H1 (cell line): ENCODE data around the gene COL4A1. TPM values are rescaled to one million over a fixed set of nuclear protein-coding genes. Genes with fewer than 3 reads are reported as not detected.

Experiments
- CTCF ChIA-PET: fragments of 300-600 bp; sonication (Branson Sonifier 250); formaldehyde crosslinking; loops from one replicate; lab custom pipeline; 2021; ENCODE audit not compliant: partially characterized antibody; lab: Charles Lee
- POLR2A ChIA-PET: fragments of 300-600 bp; sonication (Branson Sonifier 250); formaldehyde crosslinking; loops from one replicate; lab custom pipeline; 2021; ENCODE audit warnings: inconsistent platforms; ENCODE audit not compliant: partially characterized antibody; lab: Charles Lee
- DNase-seq, 2 experiments: peaks; one replicate each; pipeline versions ENCODE4 v3.0.0 to v3.0.0-alpha.2; 2010 to 2022; ENCODE audit warnings: low spot score in 2 of 2, low read depth in 1 of 2, mixed read lengths in 1 of 2
- FAIRE-seq: peaks from 2 replicates; lab custom pipeline; 2011; peaks lifted over from hg19 to GRCh38; lab: Jason Lieb, UNC
- H2AFZ ChIP-seq: 2 replicates; pipeline ENCODE4 v1.8.1; 2012; ENCODE audit warnings: low read length, inconsistent platforms
- H2AK5ac ChIP-seq: 2 replicates; pipeline ENCODE4 v1.6.1; 2013; ENCODE audit warnings: low read depth, low read length
- H2BK120ac ChIP-seq: replicated peaks from 2 replicates; pipeline ENCODE3; 2013; ENCODE audit warnings: low read depth, low read length, inconsistent platforms
- H2BK12ac ChIP-seq: 2 replicates; pipeline ENCODE4 v1.6.1; 2013; ENCODE audit warnings: low read depth, low read length
- H2BK15ac ChIP-seq: 2 replicates; pipeline ENCODE4 v1.6.1; 2013; ENCODE audit warnings: low read length
- H2BK20ac ChIP-seq: 2 replicates; pipeline ENCODE4 v1.6.1; 2013; ENCODE audit warnings: low read length
- H2BK5ac ChIP-seq: 2 replicates; pipeline ENCODE4 v1.6.1; 2013; ENCODE audit warnings: low read depth, low read length
- H3K14ac ChIP-seq: 2 replicates; pipeline ENCODE4 v1.6.1; 2013; ENCODE audit warnings: inconsistent platforms; ENCODE audit not compliant: insufficient read length
- H3K18ac ChIP-seq: 2 replicates; pipeline ENCODE4 v1.6.1; 2013; ENCODE audit warnings: low read length; ENCODE audit errors: extremely low read depth
- H3K23ac ChIP-seq: 2 replicates; pipeline ENCODE4 v1.6.1; 2013; ENCODE audit warnings: inconsistent platforms; ENCODE audit not compliant: insufficient read length
- H3K23me2 ChIP-seq: 2 replicates; pipeline ENCODE4 v1.6.1; 2013; ENCODE audit warnings: low read depth, low read length
- H3K27ac ChIP-seq: 2 replicates; pipeline ENCODE4 v1.6.1; 2011; ENCODE audit warnings: low read depth, low read length, inconsistent platforms
- H3K27me3 ChIP-seq, 4 experiments: replicated peaks in 1 of 4; 1 replicate in 1 of 4; 2 replicates in 3 of 4; pipeline versions ENCODE4 v1.6.1 to v1.8.1; 2011 to 2013; ENCODE audit warnings: low read length in 3 of 4, mild to moderate bottlenecking in 3 of 4, inconsistent platforms in 2 of 4, mixed read lengths in 2 of 4, moderate library complexity in 1 of 4; ENCODE audit not compliant: control insufficient read depth in 3 of 4, insufficient read depth in 3 of 4; ENCODE audit errors: extremely low read depth in 1 of 4
- H3K36me3 ChIP-seq, 4 experiments: 2 replicates each; pipeline versions ENCODE4 v1.6.1 to v1.8.1; 2011 to 2013; ENCODE audit warnings: mild to moderate bottlenecking in 4 of 4, low read length in 3 of 4, moderate library complexity in 2 of 4, control low read depth in 1 of 4, inconsistent platforms in 1 of 4; ENCODE audit not compliant: insufficient read depth in 4 of 4, control insufficient read depth in 2 of 4
- H3K4ac ChIP-seq: replicated peaks from 2 replicates; pipeline ENCODE3; 2013; ENCODE audit warnings: low read length, low read depth, mixed read lengths, inconsistent platforms; ENCODE audit not compliant: insufficient read length
- H3K4me1 ChIP-seq, 4 experiments: replicated peaks in 1 of 4; 1 replicate in 1 of 4; 2 replicates in 3 of 4; pipeline versions ENCODE4 v1.6.1 to v1.8.1; 2011 to 2013; ENCODE audit warnings: low read length in 3 of 4, inconsistent platforms in 2 of 4, mixed read lengths in 1 of 4; ENCODE audit not compliant: insufficient read depth in 4 of 4, control insufficient read depth in 3 of 4
- H3K4me2 ChIP-seq, 2 experiments: 2 replicates each; pipeline versions ENCODE4 v1.6.1 to v1.8.1; 2011 to 2013; ENCODE audit warnings: low read depth in 2 of 2, low read length in 2 of 2, control low read depth in 1 of 2, inconsistent platforms in 1 of 2, mild to moderate bottlenecking in 1 of 2; ENCODE audit not compliant: insufficient read depth in 1 of 2
- H3K4me3 ChIP-seq, 4 experiments: fragments of 200-600, 300-600 bp in 1 of 4; sonication (generic), shearing (Covaris generic), sonication (Bioruptor Twin) in 1 of 4; 2 replicates each; pipeline versions ENCODE4 v1.5.1 to v1.8.1; 2011 to 2016; ENCODE audit warnings: low read length in 4 of 4, low read depth in 3 of 4, control low read depth in 2 of 4, inconsistent platforms in 2 of 4, mild to moderate bottlenecking in 2 of 4, mixed read lengths in 1 of 4, moderate library complexity in 1 of 4; ENCODE audit not compliant: insufficient read depth in 2 of 4; ENCODE audit errors: extremely low read depth in 1 of 4
- H3K56ac ChIP-seq: replicated peaks from 2 replicates; pipeline ENCODE3; 2013; ENCODE audit warnings: low read depth, mild to moderate bottlenecking, mixed read lengths, low read length, inconsistent platforms; ENCODE audit not compliant: insufficient read length
- H3K79me1 ChIP-seq: 2 replicates; pipeline ENCODE4 v1.6.1; 2013; ENCODE audit warnings: low read depth, low read length, control low read depth
- H3K79me2 ChIP-seq, 2 experiments: 2 replicates each; pipeline versions ENCODE4 v1.6.1 to v1.8.1; 2012 to 2013; ENCODE audit warnings: low read length in 2 of 2, mild to moderate bottlenecking in 2 of 2, inconsistent platforms in 1 of 2; ENCODE audit not compliant: insufficient read depth in 2 of 2, control insufficient read depth in 1 of 2
- H3K9ac ChIP-seq, 4 experiments: replicated peaks in 1 of 4; 1 replicate in 1 of 4; 2 replicates in 3 of 4; pipeline versions ENCODE4 v1.6.1 to v1.8.1; 2011 to 2013; ENCODE audit warnings: low read depth in 3 of 4, low read length in 3 of 4, control low read depth in 2 of 4, mild to moderate bottlenecking in 2 of 4, moderate library complexity in 2 of 4, inconsistent platforms in 1 of 4; ENCODE audit errors: extremely low read depth in 1 of 4
- H3K9me3 ChIP-seq, 2 experiments: 2 replicates each; pipeline versions ENCODE4 v1.6.1 to v1.8.1; 2012 to 2013; ENCODE audit warnings: mild to moderate bottlenecking in 2 of 2, moderate library complexity in 2 of 2, control low read depth in 1 of 2, inconsistent platforms in 1 of 2, low read depth in 1 of 2, low read length in 1 of 2, mixed read lengths in 1 of 2; ENCODE audit not compliant: insufficient read depth in 2 of 2
- H4K20me1 ChIP-seq, 2 experiments: replicated peaks in 1 of 2; 2 replicates each; pipeline versions ENCODE3 to v1.8.1; 2011 to 2013; ENCODE audit warnings: inconsistent platforms in 2 of 2, low read length in 2 of 2, mild to moderate bottlenecking in 1 of 2; ENCODE audit not compliant: insufficient read depth in 2 of 2, control insufficient read depth in 1 of 2
- H4K5ac ChIP-seq: 2 replicates; pipeline ENCODE4 v1.6.1; 2013; ENCODE audit warnings: low read length, low read depth, mixed read lengths, inconsistent platforms; ENCODE audit not compliant: insufficient read length
- H4K8ac ChIP-seq: 2 replicates; pipeline ENCODE4 v1.8.0; 2013; ENCODE audit warnings: mild to moderate bottlenecking, moderate library complexity, low read length, inconsistent platforms; ENCODE audit not compliant: insufficient read depth; ENCODE audit errors: extremely low read depth
- H4K91ac ChIP-seq: replicated peaks from 2 replicates; pipeline ENCODE3; 2013; ENCODE audit warnings: low read length, mixed read lengths, inconsistent platforms; ENCODE audit not compliant: insufficient read length
- CHD2 ChIP-seq: IDR thresholded peaks from 2 replicates; pipeline ENCODE4 v1.6.1; 2012; ENCODE audit warnings: low read length, improper control_type of control experiment
- CTBP2 ChIP-seq: IDR thresholded peaks from 2 replicates; pipeline ENCODE4 v1.7.0; 2011; ENCODE audit warnings: borderline replicate concordance, mild to moderate bottlenecking, moderate library complexity, mixed read lengths, low read length; ENCODE audit not compliant: insufficient read depth, insufficient read length
- E2F6 ChIP-seq: IDR thresholded peaks from 2 replicates; pipeline ENCODE4 v1.6.1; 2012; ENCODE audit warnings: inconsistent platforms
- HDAC6 ChIP-seq: IDR thresholded peaks from one replicate; pipeline ENCODE4 v1.7.1; 2012; ENCODE audit warnings: low read depth, mild to moderate bottlenecking, inconsistent platforms, low read length, moderate library complexity
- JUND ChIP-seq: IDR thresholded peaks from 2 replicates; pipeline ENCODE4 v1.6.1; 2011; ENCODE audit warnings: mild to moderate bottlenecking, improper control_type of control experiment, low read length
- KDM5A ChIP-seq: fragments of 200-600 bp; IDR thresholded peaks from 2 replicates; pipeline ENCODE4 v1.7.1; 2012; ENCODE audit warnings: mild to moderate bottlenecking, low read length, inconsistent platforms, mixed read lengths
- POLR2A ChIP-seq, 2 experiments: IDR thresholded peaks; 1 replicate in 1 of 2; 2 replicates in 1 of 2; pipeline ENCODE4 v1.6.1; 2011; ENCODE audit warnings: low read depth in 2 of 2, low read length in 2 of 2, mild to moderate bottlenecking in 2 of 2; ENCODE audit errors: control extremely low read depth in 1 of 2
- SP1 ChIP-seq: IDR thresholded peaks from 2 replicates; pipeline ENCODE4 v1.6.1; 2011; ENCODE audit warnings: low read depth, low read length
- TBP ChIP-seq: IDR thresholded peaks from 2 replicates; pipeline ENCODE4 v1.6.1; 2011; ENCODE audit warnings: low read depth, low read length, improper control_type of control experiment
- USF2 ChIP-seq: IDR thresholded peaks from 2 replicates; pipeline ENCODE4 v1.6.1; 2011; ENCODE audit warnings: low read length, improper control_type of control experiment
- YY1 ChIP-seq: IDR thresholded peaks from 2 replicates; pipeline ENCODE4 v1.6.1; 2011; ENCODE audit warnings: low read depth, mild to moderate bottlenecking, low read length
- WGBS, 2 experiments: shearing (Covaris generic) in 1 of 2; methylation state at CpG; one replicate each; pipeline versions ENCODE4 v1.1.6 to v1.1.7; 2013 to 2015; ENCODE audit warnings: low lambda C conversion rate in 2 of 2, mixed read lengths in 2 of 2, inconsistent platforms in 1 of 2, low coverage in 1 of 2, missing lambda C conversion rate in 1 of 2; ENCODE audit not compliant: insufficient replicate concordance in 2 of 2, insufficient coverage in 1 of 2, insufficient read length in 1 of 2; ENCODE audit errors: extremely low coverage in 1 of 2, missing lambda C conversion rate in 1 of 2; 5-methylcytosine and 5-hydroxymethylcytosine counted together
- polyA plus RNA-seq, 7 experiments: library from polyadenylated mRNA; depleted of rRNA in 3 of 7; stranded (reverse) in 5 of 7; unstranded in 2 of 7; fragments of >200 nt in 5 of 7; fragments of 200-250 nt in 2 of 7; gene quantifications; 1 replicate in 5 of 7; 2 replicates in 1 of 7; 4 replicates in 1 of 7; pipeline versions ENCODE4 v1.2.1 to v1.2.3, GENCODE V29; 2011 to 2013; ENCODE audit warnings: missing spikeins in 2 of 7, mixed read lengths in 2 of 7
- total RNA-seq: library from RNA; stranded (reverse); fragmentation: NEBNext Ultra II Directional; extraction: Animal tissue kit (Norgen Biotek cat#: 25700); gene quantifications from 2 replicates; pipeline ENCODE4 v1.2.1, GENCODE V29; 2021

COL4A1 gene
- total and polyA plus RNA-seq, 2 of the 8 experiments (the other 6 are each of a cell fraction or from before 2014, with no cell fraction given) = 30.7 to 82.0 TPM

DNA sequence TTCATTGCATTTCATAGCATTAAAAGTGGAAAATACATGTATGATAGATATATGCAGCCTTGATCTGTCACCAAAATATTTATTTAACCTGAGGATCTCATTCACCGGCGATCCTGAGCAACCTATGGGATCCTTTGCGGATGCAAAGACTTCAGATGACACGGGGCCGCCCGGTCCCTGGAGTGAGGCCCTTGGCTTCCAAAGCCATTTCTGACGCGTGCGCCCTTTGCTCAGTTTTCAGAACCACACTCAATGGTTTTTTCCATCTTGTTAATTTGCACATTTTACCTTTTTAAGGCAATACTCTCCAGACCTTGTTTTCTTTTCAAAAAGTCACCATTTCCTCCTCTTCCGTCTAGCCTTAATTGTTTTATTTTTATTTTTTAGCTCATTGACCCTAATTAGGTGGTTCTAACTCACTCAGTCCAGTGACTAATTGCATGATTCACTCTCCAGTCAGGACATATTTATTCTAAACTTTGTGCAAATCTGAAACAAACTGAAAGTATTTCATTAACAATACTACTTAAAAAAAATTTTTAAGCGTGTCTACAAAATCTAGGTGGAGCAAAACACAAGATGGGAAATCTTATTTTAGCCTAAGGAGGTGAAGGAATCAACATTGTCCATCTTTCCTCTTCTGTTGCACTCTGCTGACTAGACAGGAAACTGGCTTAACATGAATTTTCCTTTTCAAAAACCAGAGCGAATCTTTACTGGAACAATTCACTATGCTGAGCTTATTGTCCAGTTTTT lies 47.9 kb downstream of the COL4A1 start:
- no peaks in the 10 kb centered on the region for H3K36me3 ChIP-seq
- H3K14ac ChIP-seq = no peak overlapping the region
- no peak overlapping the region for H3K9ac ChIP-seq
- no peak overlapping the region for H2BK20ac ChIP-seq
- no peak overlapping the region for H3K23ac ChIP-seq
- no peak overlapping the region for H3K56ac ChIP-seq
- ChIA-PET POLR2A (interaction anchor here (0.6 to 1.1 kb wide), 3 partner anchors 11 to 292 kb away, joined by 3 to 5 read pairs (median 3); no protein-coding TSS in a partner anchor), CTCF (interaction anchor here (0.7 to 1.7 kb wide), 3 partner anchors 8 to 65 kb away, joined by 3 to 5 read pairs (median 3); no protein-coding TSS in a partner anchor)
- H2BK15ac ChIP-seq = no peak overlapping the region
- no peak for FAIRE-seq
- no peak overlapping the region for H3K4me2 ChIP-seq
- H4K91ac ChIP-seq = no peak overlapping the region
- peaks cover 2 to 8% (median 3%) of the 10 kb centered on the region in 4 experiments; a peak in 6 of 7 replicates for H3K4me1 ChIP-seq
- no peaks in the 10 kb centered on the region for H3K23me2 ChIP-seq
- no peaks in the 10 kb centered on the region; a peak in 1 of 7 replicates for H3K27me3 ChIP-seq
- H3K27ac ChIP-seq = no peak overlapping the region
- WGBS, 2 experiments = 97% methylated on average over 12 of the region's 12 CpGs; no CpG with 5 or more reads in 1 of the 2 experiments
- no peak overlapping the region for H2BK12ac ChIP-seq
- no peak overlapping the region for H2BK5ac ChIP-seq
- H4K5ac ChIP-seq = no peak overlapping the region
- no peaks in the 10 kb centered on the region for H4K20me1 ChIP-seq
- H3K18ac ChIP-seq = no peak overlapping the region
- H3K79me1 ChIP-seq = no peaks in the 10 kb centered on the region; the same call in none of the 2 replicates
- H4K8ac ChIP-seq = no peak overlapping the region
- DNase-seq = no peak
- peaks cover 0 to 5% of the 10 kb centered on the region in 2 experiments; a peak in 2 of 4 replicates for H3K79me2 ChIP-seq
- no peak overlapping the region for H2BK120ac ChIP-seq
- no peak overlapping the region for H3K4ac ChIP-seq
- H2AK5ac ChIP-seq = no peak overlapping the region
- H3K4me3 ChIP-seq = no peak overlapping the region
- no peak overlapping the region for H2AFZ ChIP-seq
- no peaks in the 10 kb centered on the region for H3K9me3 ChIP-seq
- no peak for TF ChIP-seq JUND
- no peak for TF ChIP-seq HDAC6
- TF ChIP-seq SP1 = no peak
- no peak for TF ChIP-seq KDM5A
- TF ChIP-seq TBP = no peak
- TF ChIP-seq CHD2 = no peak
- TF ChIP-seq POLR2A (IDR thresholded peaks at IDR 0.05; ENCODE audit: control extremely low read depth in 1 of 2, low read depth in 2 of 2, low read length in 2 of 2) = no peak
- TF ChIP-seq USF2 = no peak
- TF ChIP-seq YY1 = no peak
- TF ChIP-seq CTBP2 = no peak
- no peak for TF ChIP-seq E2F6
